Cardiac muscle cell (in vitro differentiated cells and primary cell): ENCODE data around the gene STYXL2. TPM values are rescaled to one million over a fixed set of nuclear protein-coding genes. Genes with fewer than 3 reads are reported as not detected.
A peak's percentile ranks its signal among the peaks of the same experiment; 100 is the strongest.

Experiments used
- DNase-seq, 2 donors: peaks; one replicate each; pipeline versions ENCODE4 v3.0.0 to v3.0.0-alpha.2; 2010 to 2017; ENCODE audit warnings: low read depth in 1 of 2, low spot score in 1 of 2
- H3K27ac ChIP-seq: fragments of 200-600 bp; sonication (generic); 2 replicates; pipeline ENCODE4 v1.5.1; 2016
- H3K27me3 ChIP-seq: fragments of 200-600 bp; sonication (generic); 2 replicates; pipeline ENCODE4 v1.6.0; 2016; ENCODE audit warnings: control low read depth
- H3K36me3 ChIP-seq: fragments of 200-600 bp; sonication (generic); 2 replicates; pipeline ENCODE4 v1.5.1; 2016; ENCODE audit warnings: control low read depth
- H3K4me1 ChIP-seq: fragments of 200-600 bp; sonication (generic); 2 replicates; pipeline ENCODE4 v1.8.1; 2017; ENCODE audit warnings: low read depth, mild to moderate bottlenecking, mixed run types
- H3K4me3 ChIP-seq: fragments of 200-600 bp; sonication (generic); 2 replicates; pipeline ENCODE4 v1.5.1; 2016; ENCODE audit warnings: mild to moderate bottlenecking
- H3K9me3 ChIP-seq: fragments of 200-600 bp; sonication (generic); 2 replicates; pipeline ENCODE4 v1.5.1; 2017; ENCODE audit warnings: low read depth, mild to moderate bottlenecking, control low read depth
- polyA plus RNA-seq: library from polyadenylated mRNA; unstranded; fragments of >200 nt; fragmentation: Nextera tagmentation; extraction: Ambion mirVana; gene quantifications from 2 replicates; pipeline ENCODE4 v1.2.1, GENCODE V29; 2016
- total RNA-seq: library from RNA; depleted of rRNA; stranded (reverse); fragments of >200 nt; gene quantifications from 2 replicates; pipeline ENCODE4 v1.2.3, GENCODE V29; 2016
- TF ChIP-seq, protein P1 (sequence below): IDR thresholded peaks from 2 replicates; pipeline ENCODE4 v1.5.1; 2012; ENCODE audit warnings: low read depth, mild to moderate bottlenecking, low read length

The STYXL2 gene
- total and polyA plus RNA-seq, 2 experiments from 2014 or later, result 43.0 to 52.1 TPM

DNA sequence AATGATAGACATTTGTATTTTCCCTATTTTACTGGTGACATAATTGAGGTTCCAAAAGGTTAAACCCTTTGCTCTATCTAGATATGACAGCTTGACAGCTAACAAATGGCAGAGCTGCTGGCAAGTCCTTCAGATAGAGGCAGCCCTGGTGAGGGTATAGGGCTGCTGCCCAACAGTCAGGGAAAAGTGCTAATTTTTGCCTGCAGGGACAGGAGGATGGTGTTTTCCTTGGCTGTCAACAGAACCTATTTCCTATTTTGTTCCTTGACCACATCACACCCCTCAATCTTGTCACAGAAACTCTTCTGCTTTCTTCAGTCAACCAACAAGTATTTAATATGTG lies 16.0 kb upstream of the STYXL2 start:
- no peak overlapping the region for H3K27ac ChIP-seq
- no peak for DNase-seq

DNA sequence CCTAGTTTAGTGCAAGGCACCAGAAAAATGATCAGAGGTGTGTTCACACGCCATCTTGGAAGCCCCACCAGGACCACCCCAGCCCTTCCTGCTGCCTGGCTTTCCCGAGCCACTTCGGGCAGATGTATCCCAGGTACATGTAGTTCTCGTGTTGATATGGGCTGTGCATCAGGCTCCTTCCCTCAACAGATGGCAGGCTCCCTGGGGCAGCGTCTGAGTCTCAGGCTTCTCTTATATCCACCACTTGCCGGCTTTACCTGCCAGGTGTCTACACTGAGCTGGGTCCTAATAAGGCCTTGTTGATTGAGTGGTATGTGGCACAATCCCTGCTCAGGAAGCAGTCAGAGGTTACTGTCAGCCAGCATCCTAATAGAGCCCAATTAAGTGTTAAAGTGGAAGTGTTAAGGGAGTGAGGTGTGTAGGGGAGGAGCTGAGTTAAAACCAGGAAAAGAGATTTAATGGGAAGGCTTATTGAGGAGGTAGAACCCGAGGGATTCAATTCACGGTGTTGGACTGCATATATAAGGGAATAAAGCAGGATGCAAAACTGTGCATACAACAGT lies 12.2 kb upstream of the STYXL2 start:
- TF ChIP-seq, protein P1, sequence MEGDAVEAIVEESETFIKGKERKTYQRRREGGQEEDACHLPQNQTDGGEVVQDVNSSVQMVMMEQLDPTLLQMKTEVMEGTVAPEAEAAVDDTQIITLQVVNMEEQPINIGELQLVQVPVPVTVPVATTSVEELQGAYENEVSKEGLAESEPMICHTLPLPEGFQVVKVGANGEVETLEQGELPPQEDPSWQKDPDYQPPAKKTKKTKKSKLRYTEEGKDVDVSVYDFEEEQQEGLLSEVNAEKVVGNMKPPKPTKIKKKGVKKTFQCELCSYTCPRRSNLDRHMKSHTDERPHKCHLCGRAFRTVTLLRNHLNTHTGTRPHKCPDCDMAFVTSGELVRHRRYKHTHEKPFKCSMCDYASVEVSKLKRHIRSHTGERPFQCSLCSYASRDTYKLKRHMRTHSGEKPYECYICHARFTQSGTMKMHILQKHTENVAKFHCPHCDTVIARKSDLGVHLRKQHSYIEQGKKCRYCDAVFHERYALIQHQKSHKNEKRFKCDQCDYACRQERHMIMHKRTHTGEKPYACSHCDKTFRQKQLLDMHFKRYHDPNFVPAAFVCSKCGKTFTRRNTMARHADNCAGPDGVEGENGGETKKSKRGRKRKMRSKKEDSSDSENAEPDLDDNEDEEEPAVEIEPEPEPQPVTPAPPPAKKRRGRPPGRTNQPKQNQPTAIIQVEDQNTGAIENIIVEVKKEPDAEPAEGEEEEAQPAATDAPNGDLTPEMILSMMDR, result no peak
- DNase-seq, result no peak
- Histone ChIP-seq H3K9me3 (no peaks in the 10 kb centered on the region), H3K4me3 (no peak overlapping the region), H3K27ac (no peak overlapping the region), H3K27me3 (no peaks in the 10 kb centered on the region), H3K4me1 (peaks cover 24% of the 10 kb centered on the region), H3K36me3 (no peaks in the 10 kb centered on the region)

More for the DNA sequence above, 16.0 kb upstream of the STYXL2 start:
- peaks cover 12% of the 10 kb centered on the region for H3K4me1 ChIP-seq
- H3K36me3 ChIP-seq, result no peaks in the 10 kb centered on the region
- H3K27me3 ChIP-seq, result no peaks in the 10 kb centered on the region
- no peaks in the 10 kb centered on the region for H3K9me3 ChIP-seq
- TF ChIP-seq, protein P1, result no peak
- no peak overlapping the region for H3K4me3 ChIP-seq

DNA sequence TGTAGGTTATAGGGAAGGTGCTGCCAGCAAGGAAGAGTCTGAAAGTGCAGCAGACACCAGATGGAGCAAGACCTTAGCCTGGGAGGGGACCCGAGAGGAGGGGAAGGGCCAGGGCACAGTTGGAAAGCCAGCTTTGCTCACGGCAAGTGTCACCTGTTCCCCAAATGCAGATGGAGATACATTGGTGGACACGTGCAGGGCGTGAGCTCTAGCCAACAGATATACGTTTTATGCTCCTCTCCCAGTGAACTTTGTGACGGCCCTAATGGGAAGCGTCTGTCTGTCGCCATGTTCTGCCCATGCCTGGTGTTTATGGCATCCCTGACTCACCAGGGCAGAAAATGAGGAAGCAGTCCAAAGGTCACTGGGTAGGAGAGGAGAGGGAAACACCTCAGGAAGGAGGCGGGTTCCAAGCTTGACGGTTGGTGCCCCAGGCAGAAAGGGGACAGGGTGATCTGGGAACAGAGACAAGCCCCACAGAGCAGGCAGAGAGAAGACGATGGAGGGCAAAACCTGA lies 11.3 kb upstream of the STYXL2 start:
- TF ChIP-seq, protein P1, result no peak
- Histone ChIP-seq H3K27me3 (no peaks in the 10 kb centered on the region), H3K36me3 (no peaks in the 10 kb centered on the region), H3K27ac (no peak overlapping the region), H3K9me3 (no peaks in the 10 kb centered on the region), H3K4me3 (no peak overlapping the region), H3K4me1 (peaks cover 19% of the 10 kb centered on the region)
- no peak for DNase-seq

DNA sequence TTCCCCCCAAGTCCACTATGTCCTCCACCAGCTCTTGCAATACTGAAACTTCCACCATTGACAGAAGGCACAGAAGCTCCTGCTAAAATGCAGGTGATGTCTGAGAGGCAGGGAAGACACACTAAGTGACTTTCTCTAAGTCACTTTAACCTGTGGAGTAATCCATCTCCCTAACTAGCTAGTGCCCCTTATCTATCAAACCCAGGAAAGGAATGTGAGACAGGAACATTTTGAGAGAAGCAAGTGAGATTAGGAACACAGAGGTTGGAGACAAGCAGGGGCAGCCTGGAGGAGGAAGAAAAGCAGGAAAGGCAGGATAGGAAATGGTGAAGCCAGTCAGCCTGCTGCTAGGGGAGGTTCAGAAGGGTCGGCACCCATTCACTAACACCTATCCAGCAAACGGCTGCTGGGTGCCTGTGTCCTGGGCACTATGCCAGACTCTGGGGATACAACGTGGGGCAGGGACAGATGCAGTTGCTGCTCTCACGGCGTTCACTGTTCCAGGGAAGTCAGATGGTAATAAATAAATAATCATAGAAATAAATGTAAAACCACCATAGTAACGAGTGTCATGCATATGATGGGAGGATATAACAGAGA lies 10.7 kb upstream of the STYXL2 start:
- no peak overlapping the region for H3K4me3 ChIP-seq
- H3K36me3 ChIP-seq, result no peaks in the 10 kb centered on the region
- DNase-seq, result peak in 1 of 2 donors; percentile 36
- no peak overlapping the region for H3K27ac ChIP-seq
- no peaks in the 10 kb centered on the region for H3K27me3 ChIP-seq
- TF ChIP-seq, protein P1, result no peak
- peaks cover 13% of the 10 kb centered on the region for H3K4me1 ChIP-seq
- H3K9me3 ChIP-seq, result no peaks in the 10 kb centered on the region

DNA sequence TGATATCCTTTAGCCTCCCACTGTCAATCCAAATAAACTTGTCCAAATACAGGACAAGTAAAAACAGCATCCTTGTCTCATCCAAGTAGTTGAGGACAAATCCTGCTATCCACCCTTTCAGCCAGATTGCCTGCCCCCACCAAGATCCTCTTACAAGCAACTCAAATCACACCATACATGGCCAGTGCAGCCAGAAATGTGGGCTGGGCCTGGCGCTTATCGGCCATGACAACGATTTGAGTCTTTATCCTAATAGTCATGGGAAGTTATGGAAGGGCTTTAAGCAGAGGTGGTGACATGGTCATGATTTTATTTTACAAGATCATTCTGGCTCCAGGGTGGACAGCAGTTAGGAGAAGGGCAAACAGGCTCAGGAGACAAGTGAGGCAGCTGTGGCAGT lies 10.0 kb upstream of the STYXL2 start:
- no peak for DNase-seq
- H3K27ac ChIP-seq, result peak overlapping the region; percentile 10
- no peaks in the 10 kb centered on the region for H3K27me3 ChIP-seq
- H3K4me3 ChIP-seq, result no peak overlapping the region
- no peaks in the 10 kb centered on the region for H3K9me3 ChIP-seq
- TF ChIP-seq, protein P1, result no peak
- H3K4me1 ChIP-seq, result peaks cover 12% of the 10 kb centered on the region
- no peaks in the 10 kb centered on the region for H3K36me3 ChIP-seq
